ENCODE measurements around the gene MPV17L2. TPM values are rescaled to one million over a fixed set of nuclear protein-coding genes. Genes with fewer than 3 reads are reported as not detected.

The MPV17L2 gene
- total and polyA plus RNA-seq, 2 donors (not counting 3 experiments of a cell fraction or from before 2014, with no cell fraction given): 13.8 to 27.6 TPM

- intact Hi-C loops (cut with micrococcal nuclease): no loop called here
- Histone ChIP-seq H3K36me3 (ENCODE audit: control insufficient read depth in 2 of 2, extremely low read depth in 1 of 2, insufficient read depth in 2 of 2, low read length in 2 of 2) (no peaks in the 10 kb centered on the region), H4K20me1 (replicated peaks; ENCODE audit: control insufficient read depth, extremely low read depth, insufficient read depth, low read length) (no peaks in the 10 kb centered on the region), H3K4me2 (ENCODE audit: insufficient read depth, low read length) (no peak overlapping the region), H3K9ac (replicated peaks; ENCODE audit: extremely low read depth, insufficient read depth, low read length) (no peak overlapping the region), H3K27ac (ENCODE audit: insufficient read depth, low read depth, low read length) (no peak overlapping the region), H2AFZ (ENCODE audit: low read depth, low read length) (no peak overlapping the region), H3K4me3 (replicated peaks in 1 of 3; ENCODE audit: insufficient read depth in 1 of 3, low read depth in 1 of 3, low read length in 3 of 3) (no peak overlapping the region), H3K4me1 (ENCODE audit: control insufficient read depth, extremely low read depth, insufficient read depth, low read length) (peaks cover 14% of the 10 kb centered on the region), H3K9me3 (replicated peaks; ENCODE audit: control insufficient read depth, insufficient read depth, low read length) (no peaks in the 10 kb centered on the region), H3K9me1 (replicated peaks; ENCODE audit: control insufficient read depth, extremely low read depth, insufficient read depth, low read length) (no peaks in the 10 kb centered on the region), H3K27me3 (ENCODE audit: control insufficient read depth in 2 of 2, insufficient read depth in 2 of 2, low read length in 2 of 2) (no peaks in the 10 kb centered on the region), H3K79me2 (ENCODE audit: control insufficient read depth, insufficient read depth, low read length) (peaks cover 9% of the 10 kb centered on the region)
- dilution Hi-C loops (cut with MboI; ENCODE audit: extremely low pct_ligation_motif_present, low sequenced_read_pairs): no loop called here
- no TSS peak for BruUV-seq (replicated peaks)
- TF ChIP-seq GATA2 (IDR thresholded peaks at IDR 0.05; ENCODE audit: insufficient read depth, insufficient read length, low read depth, low read length): no peak
- no peak for TF ChIP-seq FOS (IDR thresholded peaks at IDR 0.05; ENCODE audit: borderline replicate concordance, insufficient read depth, low read length)
- no peak for TF ChIP-seq POLR2A (IDR thresholded peaks at IDR 0.05; ENCODE audit: low read depth, low read length)
- TF ChIP-seq MYC (IDR thresholded peaks at IDR 0.05; ENCODE audit: low read depth, low read length): no peak
- no peak for TF ChIP-seq POLR2AphosphoS5 (IDR thresholded peaks at IDR 0.05; ENCODE audit: insufficient read depth, low read depth, low read length)
- TF ChIP-seq MAX (IDR thresholded peaks at IDR 0.05; ENCODE audit: insufficient read depth, insufficient read length): no peak
- FAIRE-seq (no peak), DNase-seq (ENCODE audit: low read depth, low spot score) (no peak)
- ChIA-PET POLR2A (no interaction called here), CTCF (interaction anchor here (0.6 to 1.8 kb wide), 2 partner anchors 36 to 51 kb away, joined by 5 to 10 read pairs; no protein-coding TSS in a partner anchor)
Observed at GRCh38 chr19:18149596-18149975, 43.4 kb upstream of the MPV17L2 start.

GRCh38 chr19:18150776-18151624 lies 42.0 kb upstream of the MPV17L2 start:
- intact Hi-C loops (cut with micrococcal nuclease): no loop called here
- no peak overlapping the region for H3K27ac ChIP-seq (ENCODE audit: insufficient read depth, low read depth, low read length)
- no peak overlapping the region for H3K4me3 ChIP-seq (replicated peaks in 1 of 3; ENCODE audit: insufficient read depth in 1 of 3, low read depth in 1 of 3, low read length in 3 of 3)
- no TSS peak for BruUV-seq (replicated peaks)
- CTCF ChIA-PET: interaction anchor here (1.6 to 3.0 kb wide), 6 partner anchors 17 to 178 kb away, joined by 4 to 55 read pairs (median 6); partner anchors contain the start of gene ARRDC2
- H3K9me1 ChIP-seq (replicated peaks; ENCODE audit: control insufficient read depth, extremely low read depth, insufficient read depth, low read length): no peaks in the 10 kb centered on the region
- no peaks in the 10 kb centered on the region for H4K20me1 ChIP-seq (replicated peaks; ENCODE audit: control insufficient read depth, extremely low read depth, insufficient read depth, low read length)
- H3K36me3 ChIP-seq (ENCODE audit: control insufficient read depth in 2 of 2, extremely low read depth in 1 of 2, insufficient read depth in 2 of 2, low read length in 2 of 2): peaks cover 0 to 4% of the 10 kb centered on the region in 2 experiments
- H3K9ac ChIP-seq (replicated peaks; ENCODE audit: extremely low read depth, insufficient read depth, low read length): no peak overlapping the region
- no peaks in the 10 kb centered on the region for H3K27me3 ChIP-seq (ENCODE audit: control insufficient read depth in 2 of 2, insufficient read depth in 2 of 2, low read length in 2 of 2)
- peaks cover 14% of the 10 kb centered on the region for H3K4me1 ChIP-seq (ENCODE audit: control insufficient read depth, extremely low read depth, insufficient read depth, low read length)
- no peak for FAIRE-seq
- no peaks in the 10 kb centered on the region for H3K9me3 ChIP-seq (replicated peaks; ENCODE audit: control insufficient read depth, insufficient read depth, low read length)
- peak overlapping the region; percentile 67 for H3K4me2 ChIP-seq (ENCODE audit: insufficient read depth, low read length)
- POLR2A ChIA-PET: no interaction called here
- DNase-seq (ENCODE audit: low read depth, low spot score): no peak
- H3K79me2 ChIP-seq (ENCODE audit: control insufficient read depth, insufficient read depth, low read length): peaks cover 11% of the 10 kb centered on the region
- TF ChIP-seq JUN (IDR thresholded peaks at IDR 0.05; ENCODE audit: borderline replicate concordance, insufficient read depth, insufficient read length, low read depth) (no peak), EZH2 (IDR thresholded peaks at IDR 0.05; ENCODE audit: borderline replicate concordance, low read depth, low read length, severe bottlenecking) (no peak), MYC (IDR thresholded peaks at IDR 0.05; ENCODE audit: low read depth, low read length) (no peak), MAX (IDR thresholded peaks at IDR 0.05; ENCODE audit: insufficient read depth, insufficient read length) (no peak), CTCF (IDR thresholded peaks at IDR 0.05; ENCODE audit: extremely low read depth in 1 of 2, insufficient read depth in 1 of 2, low read depth in 1 of 2, low read length in 2 of 2) (no peak)
- H2AFZ ChIP-seq (ENCODE audit: low read depth, low read length): peak overlapping the region; percentile 72
- dilution Hi-C loops (cut with MboI; ENCODE audit: extremely low pct_ligation_motif_present, low sequenced_read_pairs): no loop called here
